NCI-H1417 treated with DMSO at 0.1 percent for 48 hours (cell line): ENCODE results near the gene SMTNL2.
"Not testable (repeated sequence)": the region's sequence is repeated elsewhere in the genome, so short reads cannot be mapped to it uniquely, and the experiment has no call there.

Experiments
- DNase-seq: peaks from one replicate; lab custom pipeline; 2025; lab: John Stamatoyannopoulos, UW

The SMTNL2 gene

DNA sequence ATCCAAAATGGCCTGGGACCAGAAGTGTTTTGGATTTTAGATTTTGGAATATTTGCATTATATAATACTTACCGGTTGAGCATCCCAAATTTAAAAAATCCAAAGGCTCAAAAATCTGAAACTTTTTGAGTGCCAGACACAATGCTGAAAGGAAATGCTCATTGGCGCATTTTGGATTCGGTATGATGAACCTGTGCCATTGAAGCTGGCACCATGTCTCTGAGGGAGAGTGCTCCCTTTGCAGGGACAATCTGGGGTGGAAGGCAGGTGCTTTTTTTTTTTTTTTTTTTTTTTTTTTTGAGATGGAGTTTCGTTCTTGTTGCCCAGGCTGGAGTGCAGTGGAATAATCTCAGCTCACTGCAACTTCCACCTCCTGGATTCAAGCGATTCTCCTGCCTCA is 17.7 kb downstream of the SMTNL2 start:
- no peak for DNase-seq

DNA sequence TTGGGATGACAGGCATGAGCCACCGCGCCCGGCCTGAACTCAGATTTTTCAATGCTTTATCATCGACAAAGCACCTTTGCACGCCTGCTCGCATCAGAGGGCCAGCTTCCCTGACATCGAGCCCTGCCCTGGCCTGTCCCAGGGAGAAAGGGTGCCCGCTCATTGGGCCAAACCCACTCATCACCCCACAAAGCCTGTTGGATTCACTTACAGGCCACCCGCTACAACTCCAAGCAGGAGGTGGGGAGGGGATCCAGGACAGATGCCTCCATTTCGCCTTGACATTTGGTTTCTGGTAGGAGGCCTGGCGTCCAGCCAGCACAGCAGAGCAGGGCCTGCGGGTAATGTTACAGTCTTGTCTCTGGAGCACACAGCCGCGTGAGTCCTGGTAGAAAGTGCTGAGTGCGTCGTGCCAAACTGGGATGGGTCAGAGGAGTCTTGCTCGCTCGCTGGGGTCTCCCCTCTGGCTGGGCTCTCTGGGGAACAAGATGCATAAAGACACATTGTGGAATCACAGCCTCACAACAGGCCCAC is 19.8 kb downstream of the SMTNL2 start:
- no peak for DNase-seq

DNA sequence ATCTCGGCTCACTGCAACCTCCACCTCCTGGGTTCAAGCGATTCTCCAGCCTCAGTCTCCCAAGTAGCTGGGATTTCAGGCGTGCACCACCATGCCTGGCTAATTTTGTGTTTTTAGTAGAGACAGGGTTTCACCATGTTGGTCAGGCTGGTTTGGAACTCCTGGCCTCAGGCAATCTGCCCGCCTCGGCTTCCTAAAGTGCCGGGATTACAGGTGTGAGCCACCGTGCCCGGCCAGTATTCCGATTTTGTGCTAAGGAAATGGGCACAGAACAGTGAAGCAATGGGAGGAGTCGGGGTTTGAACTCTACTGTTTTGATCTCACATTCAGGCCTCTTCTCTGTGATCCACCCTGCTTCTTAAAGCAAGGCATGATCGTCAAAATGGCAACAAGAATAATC is 20.4 kb downstream of the SMTNL2 start:
- not testable (repeated sequence) for DNase-seq

DNA sequence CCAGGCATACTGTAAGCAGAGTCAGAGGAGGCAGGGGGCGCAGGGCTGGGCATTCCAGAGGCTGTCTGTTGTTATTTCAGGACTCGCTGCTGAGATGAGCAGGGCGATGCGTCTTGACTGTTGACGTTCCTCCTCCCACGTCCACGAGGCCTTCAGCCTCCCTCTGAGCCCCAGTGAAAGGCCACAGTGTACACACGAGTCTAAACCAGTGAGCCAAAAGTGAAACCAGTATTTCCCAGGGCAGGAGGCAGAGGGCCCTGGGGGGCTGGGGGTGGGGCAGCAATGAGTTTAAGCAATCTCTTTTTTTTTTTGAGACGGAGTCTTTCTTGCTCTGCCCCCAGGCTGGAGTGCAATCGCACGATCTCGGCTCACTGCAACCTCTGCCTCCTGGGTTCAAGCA is 21.5 kb downstream of the SMTNL2 start:
- DNase-seq: no peak

DNA sequence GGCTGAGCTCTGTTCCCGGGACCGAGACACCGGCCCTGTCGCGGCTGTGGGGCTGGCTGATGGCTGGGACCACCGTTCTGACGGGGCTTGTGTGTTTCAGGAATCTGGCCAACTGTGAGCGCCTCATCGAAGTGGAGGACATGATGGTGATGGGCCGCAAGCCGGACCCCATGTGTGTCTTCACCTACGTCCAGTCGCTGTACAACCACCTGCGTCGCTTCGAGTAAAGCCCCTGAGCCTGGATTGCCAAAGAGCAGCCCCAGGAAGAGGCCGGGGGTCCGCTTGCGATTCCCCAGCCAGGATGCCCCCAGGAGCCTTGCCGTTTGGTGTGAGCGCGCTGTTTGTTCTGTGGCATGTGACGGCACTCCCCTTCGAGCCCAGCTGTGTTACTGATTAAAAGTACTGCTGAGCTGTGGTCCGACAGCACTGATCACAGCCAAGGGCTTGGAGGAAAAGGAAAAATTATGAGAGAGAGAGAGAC is 23.0 kb downstream of the SMTNL2 start:
- no peak for DNase-seq

DNA sequence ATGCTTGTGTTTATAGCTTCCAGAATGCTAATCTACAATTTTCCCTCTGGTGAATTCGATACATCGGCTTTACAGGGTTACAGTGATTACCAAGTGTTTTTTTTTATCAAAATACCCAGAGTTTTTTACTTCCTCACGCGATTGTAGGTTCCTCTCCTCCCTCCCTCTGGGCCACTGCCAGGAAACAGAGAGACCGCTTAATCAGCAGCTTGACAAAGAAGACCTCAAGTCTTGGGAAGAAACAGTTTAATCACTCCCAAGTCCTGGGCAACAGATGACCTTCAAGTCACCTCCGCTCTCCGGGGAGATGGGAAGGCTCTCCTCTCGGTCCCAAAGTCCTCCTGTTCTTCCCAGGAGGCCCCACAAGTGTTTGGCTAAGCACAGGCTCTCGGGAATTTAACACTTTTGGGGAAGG is 23.5 kb downstream of the SMTNL2 start:
- DNase-seq: no peak

DNA sequence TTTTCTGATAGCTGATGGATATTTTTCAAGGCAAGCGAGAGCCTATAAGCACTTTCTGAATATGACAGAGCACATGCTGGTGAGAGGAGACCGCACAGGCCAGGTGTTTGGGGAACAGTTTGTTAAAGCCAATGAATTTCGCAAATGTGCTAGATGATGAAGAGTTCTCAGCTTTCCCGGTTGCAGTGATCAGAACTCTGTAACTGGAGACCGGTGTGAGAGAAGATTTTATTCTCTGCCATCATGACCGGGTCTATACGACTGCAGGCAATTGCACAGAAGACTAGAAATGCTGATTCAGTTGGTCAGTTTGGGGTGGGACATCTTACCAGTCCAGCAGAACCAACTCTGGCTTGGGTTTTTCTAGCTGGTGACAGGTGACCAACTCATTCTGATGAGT is 25.4 kb downstream of the SMTNL2 start:
- DNase-seq: no peak

DNA sequence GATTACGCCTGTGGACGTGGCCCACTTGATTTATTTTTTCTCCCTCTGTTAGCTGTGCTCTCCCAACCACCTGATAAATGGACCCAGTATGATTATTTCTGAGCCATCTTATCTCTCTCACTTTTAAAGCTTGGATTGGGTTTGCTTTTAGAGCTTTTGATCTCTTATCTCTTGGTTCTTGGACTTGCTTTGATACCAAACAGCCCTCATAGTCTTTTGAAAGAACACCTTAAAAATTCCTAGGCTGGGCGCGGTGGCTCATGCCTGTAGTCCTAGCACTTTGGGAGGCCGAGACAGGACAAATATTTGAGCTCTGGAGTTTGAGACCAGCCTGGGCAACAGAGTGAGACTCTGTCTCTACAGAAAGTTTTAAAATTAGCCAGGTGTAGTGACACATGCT is 25.8 kb downstream of the SMTNL2 start:
- DNase-seq: no peak

DNA sequence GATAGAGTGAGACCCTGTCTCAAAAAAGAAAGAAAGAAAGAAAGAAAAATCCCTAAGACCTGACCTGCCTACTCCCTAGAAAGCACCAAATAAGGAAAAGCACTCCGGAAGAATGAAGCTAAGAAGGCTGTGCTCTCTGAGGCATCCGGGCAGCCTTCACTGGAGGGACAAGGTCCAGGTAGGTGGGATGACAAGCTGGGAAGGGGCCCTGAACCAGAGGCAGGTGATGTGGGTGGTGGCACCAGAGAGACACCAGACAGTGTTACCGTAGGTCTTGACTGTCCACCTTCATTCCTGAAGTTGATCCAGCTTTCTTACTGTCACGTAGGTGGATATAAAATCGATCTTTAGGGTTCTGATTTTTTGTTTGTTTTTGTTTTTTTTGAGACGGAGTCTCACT is 26.3 kb downstream of the SMTNL2 start:
- no peak for DNase-seq

DNA sequence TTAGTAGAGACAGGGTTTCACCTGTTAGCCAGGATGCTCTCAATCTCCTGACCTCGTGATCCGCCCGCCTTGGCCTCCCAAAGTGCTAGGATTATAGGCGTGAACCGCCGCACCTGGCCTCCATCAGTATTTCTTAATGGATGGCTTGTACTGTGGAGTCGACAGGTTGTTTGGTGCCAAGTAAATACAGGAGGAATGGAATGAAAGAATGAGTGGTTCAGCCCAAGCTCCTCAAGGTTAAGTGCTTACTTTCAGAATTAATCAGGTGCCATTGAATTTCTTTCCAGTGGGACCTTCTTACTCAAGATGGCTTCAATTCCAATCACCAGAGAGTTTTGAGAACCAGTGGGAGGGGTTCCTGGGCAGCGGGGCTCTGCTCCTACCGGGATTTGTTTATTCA is 32.1 kb downstream of the SMTNL2 start:
- no peak for DNase-seq

DNA sequence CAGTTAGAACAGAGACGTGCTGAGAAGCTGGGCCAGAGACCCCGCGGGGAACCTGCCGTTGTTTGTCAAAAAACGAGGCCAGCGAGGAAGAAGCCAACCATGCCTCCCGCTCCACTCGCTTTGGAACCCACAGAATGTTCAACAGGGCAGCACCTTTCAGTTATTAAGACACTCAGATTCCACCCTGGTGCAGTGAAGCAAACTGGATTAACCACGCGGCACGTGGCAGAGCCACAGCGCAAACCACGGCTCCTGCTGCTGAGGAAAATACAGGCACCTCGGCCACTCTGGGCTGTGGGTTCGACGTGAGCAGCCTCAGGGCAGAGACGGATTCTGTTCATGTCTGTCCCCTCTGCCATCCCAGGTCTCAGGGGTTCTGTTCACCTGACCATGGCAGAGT is 32.8 kb downstream of the SMTNL2 start:
- no peak for DNase-seq

DNA sequence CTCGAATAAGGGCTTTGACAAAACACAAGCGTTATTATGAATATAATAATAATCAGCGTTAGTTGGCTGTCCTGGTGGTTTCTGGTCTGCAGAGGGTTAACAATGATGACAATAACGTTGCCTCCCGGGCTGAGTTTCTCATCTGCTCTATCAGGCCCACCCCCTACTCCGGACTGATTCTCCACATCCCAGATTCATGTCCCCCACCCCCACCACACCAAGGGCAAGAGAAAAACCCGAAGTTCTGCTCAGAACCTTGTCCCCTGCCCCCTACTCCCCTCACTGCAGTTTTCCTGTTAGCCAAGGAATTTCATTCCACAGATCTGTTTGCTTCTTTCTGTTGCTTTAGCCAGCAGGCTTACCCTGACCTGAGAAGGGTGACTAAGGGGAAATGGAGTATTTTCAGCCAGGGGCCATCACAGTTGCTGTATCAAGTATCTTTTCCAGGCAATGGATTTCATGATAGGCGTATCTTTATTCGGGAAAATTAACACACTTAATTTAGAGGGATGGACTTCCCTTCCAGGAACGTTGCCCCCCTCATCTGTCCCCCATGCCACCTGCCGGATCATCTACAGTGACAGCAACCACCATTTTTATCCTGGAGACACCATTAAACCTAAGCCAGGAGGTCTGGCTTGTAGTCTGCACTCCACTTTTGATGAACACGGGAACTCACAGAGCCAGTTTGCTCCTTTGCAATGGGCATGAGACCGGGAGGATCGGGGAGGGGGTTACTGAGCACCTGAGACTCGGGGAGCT is 33.4 kb downstream of the SMTNL2 start:
- DNase-seq: no peak

DNA sequence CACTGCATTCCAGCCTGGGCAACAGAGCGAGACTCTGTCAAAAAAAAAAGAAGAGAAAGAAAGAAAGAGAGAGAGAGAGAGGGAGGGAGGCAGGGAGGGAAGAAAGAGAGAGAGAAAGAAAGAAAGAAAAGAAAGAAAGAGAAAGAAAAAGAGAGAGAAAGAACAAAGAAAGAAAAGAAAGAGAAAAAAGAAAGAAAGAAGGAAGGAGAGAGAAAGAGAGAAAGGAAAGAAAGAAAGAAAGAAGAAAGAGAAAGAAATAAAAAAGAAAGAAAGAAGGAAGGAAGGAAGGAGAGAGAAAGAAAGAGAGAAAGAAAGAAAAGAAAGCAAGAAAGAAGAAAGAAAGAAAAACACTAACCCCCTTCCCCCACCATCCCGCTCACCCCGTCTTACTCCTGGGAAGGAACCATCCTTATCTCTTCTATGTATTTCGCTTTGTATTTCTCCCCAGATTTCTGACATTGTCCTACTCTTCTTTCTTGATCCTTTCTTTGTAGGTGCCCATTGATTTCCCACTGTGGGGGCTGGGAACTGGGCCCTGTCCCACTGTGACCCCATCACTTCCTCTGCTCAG is 36.3 kb downstream of the SMTNL2 start:
- no peak for DNase-seq

DNA sequence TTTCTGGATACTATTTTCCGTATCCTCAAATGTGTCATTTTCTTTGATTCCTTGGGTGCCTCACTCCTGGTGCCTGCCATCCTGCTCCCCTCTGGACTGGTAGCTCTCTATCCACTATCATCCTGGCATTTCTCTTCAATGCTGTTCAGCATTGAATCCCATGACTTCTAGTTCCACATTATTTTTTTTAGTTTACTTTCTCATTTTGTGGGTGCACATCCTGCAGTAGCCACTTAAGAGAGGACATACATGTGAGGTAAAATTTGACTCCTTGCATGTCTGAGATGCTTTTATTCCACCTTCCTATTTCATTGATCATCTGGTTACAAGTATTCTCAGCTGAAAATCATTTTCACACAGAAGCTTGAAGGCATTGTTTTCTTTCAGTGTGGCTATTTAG is 38.0 kb downstream of the SMTNL2 start:
- DNase-seq: no peak

DNA sequence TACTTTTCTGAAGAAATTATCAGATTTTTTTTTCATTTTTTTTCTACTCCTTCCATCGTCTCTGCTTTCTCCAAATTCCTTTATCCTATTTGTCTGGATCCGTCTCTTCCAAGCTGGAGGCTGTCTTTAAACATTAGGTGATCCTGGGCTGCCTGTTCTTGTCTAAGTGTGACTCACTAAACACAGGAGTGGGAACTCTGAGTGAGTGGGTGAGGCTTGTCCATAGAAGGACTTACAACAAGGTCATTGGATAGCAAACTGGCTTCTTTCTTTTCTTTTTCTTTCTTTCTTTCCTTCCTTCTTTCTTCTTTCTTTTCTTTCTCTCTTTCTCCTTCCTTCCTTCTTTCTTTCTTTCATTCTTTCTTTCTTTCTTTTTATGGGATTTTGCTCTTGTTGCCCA is 38.9 kb downstream of the SMTNL2 start:
- no peak for DNase-seq

DNA sequence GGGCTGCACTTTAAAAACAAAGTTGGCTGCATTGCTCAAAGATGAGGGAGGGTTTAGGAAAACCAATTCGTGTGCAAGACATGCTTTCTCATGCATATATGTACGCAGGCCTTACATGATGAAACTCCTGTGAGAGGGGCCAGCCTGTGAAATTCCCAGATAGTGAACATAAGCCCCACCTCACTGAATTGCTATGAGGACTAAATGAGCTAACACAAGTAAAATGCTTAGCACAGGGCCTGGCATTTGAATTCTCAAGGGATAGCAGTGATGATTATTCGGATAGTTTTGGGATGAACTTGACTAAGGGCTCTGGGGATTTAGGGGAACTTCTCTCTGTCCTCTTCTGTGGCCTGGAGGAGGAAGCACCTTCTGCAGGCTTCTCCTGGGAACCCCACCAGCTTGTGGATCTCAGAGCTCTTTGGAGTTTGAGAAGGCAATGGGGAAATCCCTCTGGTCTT is 40.2 kb downstream of the SMTNL2 start:
- DNase-seq: not testable (repeated sequence)

DNA sequence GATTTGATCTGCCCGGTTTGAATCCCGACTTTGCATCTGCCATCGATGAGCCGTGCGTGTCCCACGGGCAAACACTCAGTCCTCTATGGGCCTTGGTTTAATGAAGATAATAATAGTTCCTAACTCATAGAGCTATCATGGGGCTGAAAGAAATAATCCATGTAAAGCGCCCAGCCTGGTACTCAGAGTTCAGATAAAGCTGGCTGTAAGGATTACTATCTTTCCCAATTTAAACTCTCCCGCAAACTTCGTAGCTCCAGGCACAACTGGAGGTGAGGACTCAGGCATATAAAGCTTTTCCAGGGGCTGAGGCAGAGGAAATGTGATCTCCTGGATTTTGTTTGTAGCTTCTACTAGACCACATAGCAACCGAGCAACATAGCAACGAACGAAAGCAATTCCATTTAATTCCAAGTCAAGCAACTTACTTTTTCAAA is 40.9 kb downstream of the SMTNL2 start:
- no peak for DNase-seq

DNA sequence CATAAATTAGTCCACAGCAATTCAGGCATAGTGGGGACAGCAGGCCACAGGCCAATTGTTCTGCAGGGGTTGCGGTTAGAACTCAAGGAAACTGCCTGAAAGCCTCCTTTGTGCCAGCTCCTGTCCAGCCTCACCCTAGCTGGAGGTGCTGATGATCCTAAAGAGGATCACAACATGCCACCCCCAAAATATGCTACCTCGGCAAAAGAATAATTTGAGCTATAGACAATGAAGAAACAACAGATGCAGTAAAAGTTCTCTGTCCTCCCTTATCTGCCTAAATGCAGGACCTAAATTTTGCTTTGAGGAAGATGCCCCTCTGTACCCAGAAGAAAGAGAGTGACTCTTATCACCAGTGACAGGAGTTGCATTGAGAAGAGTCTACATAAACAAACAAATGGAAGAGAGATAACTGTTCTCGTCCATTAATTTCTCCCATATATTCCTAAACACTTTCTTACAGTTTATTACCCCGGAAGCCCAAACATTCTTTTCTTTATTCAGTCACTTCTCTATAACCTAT is 42.5 kb downstream of the SMTNL2 start:
- DNase-seq: no peak

DNA sequence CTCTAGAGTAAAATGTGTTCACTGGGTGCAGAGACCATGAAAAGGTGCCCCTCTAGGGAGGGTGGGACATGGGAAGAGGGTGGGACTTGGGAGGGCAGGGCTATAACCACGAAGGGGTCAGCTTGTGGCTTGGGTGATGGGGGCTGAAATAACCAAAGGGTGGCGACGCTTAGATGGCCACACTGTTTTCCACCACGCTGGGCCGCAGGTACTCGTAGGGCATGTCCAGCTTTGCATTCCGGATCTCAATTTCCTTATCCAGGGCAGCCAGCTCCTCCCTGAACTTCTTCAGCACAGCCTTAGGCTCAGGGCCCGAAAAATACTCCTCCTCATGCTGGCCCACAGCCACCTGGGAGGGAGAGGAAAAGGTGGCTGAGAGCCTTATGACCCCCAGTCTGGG is 47.1 kb downstream of the SMTNL2 start:
- DNase-seq: no peak

DNA sequence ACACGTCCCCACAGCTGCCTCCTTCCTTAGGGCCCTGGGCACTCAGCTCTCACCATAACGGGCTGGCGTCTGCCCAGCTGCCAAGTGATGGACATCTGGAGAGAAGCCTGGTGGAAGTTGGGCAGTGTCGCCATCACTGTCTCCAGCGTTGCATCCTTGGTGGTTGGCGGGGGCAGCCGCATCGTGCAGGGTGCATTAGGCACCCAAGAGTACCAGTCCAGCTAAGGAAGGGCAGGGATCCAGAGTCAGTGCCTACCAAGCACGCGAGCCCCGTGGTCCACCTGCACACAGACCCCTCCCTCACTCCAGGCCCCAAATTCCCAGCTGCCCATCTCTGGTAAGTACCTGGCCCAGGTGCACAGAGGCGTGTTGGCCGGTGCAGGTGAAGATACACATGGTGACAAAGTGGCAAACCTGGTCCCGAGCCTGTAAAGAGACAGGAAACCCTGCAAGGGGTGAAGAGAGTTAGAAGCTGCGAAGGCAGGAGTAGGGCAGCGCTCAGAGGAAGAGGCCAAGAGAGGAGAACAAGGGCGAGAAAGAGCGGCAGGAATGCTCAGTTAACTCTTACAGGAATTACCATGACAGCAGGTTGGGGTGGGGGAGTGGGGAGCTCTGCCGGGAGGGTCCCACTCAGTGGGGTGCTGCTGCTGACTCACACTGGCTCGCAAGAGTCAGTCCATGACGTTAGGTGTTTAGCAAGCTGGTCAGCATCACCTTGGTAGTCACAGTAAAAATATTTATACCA is 47.7 kb downstream of the SMTNL2 start:
- no peak for DNase-seq

DNA sequence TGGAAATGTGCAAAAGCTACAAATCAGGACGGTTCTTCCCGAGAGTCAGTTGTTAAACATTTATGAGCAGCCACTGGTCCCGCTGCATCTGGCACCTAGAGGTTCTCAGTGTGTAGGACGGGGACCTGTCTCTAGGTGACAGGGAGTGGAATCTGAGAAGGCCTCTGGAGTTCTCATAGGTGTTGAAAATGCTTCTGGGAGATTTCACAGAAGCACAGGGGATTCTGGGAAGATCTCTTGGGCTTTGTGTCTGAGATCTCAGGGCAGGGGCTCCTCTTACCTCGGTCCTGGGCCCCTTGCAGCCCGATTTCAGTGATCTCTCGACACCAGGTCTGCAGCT is 48.2 kb downstream of the SMTNL2 start:
- no peak for DNase-seq

DNA sequence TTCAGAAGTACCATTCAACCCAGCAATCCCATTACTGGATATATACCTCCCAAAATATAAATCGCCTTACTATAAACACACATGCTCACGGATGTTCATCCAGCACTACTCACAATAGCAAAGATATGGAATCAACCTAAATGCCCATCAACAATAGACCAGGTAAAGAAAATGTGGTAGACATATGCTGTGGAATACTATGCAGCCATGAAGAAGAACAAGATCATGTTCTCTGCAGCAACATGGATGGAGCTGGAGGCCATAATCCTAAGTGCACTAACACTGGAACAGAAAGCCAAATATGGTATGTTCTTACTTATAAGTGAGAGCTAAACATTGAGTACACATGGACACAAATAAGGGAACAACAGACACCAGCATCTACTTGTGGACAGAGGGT is 49.3 kb downstream of the SMTNL2 start:
- DNase-seq: no peak

DNA sequence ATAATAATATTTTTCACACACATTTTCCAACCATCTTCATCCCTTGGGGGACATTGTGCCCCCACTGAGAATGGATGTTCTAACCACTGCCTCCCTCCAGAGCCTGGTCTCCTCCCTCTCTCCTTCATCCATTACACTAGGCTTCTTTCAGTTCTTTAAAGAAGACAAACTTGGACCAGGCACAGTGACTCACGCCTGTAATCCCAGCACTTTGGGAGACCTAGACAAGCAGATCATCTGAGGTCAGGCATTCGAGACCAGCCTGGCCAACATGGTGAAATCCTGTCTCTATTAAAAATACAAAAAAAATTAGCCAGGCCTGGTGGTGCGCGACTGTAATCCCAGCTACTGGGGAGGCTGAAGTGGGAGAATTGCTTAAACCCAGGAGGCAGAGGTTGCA is 50.6 kb downstream of the SMTNL2 start:
- DNase-seq: no peak
